RCC 7860 (cell line): ENCODE measurements around the gene KIF3B.
"Not testable (repeated sequence)": the region's sequence is repeated elsewhere in the genome, so short reads cannot be mapped to it uniquely, and the experiment has no call there.

Experiments
- DNase-seq: peaks from one replicate; pipeline ENCODE4 v3.0.0-alpha.2; 2015; ENCODE audit warnings: low spot score
- FAIRE-seq: peaks from 2 replicates; lab custom pipeline; 2012; peaks lifted over from hg19 to GRCh38; lab: Jason Lieb, UNC

The KIF3B gene

DNA sequence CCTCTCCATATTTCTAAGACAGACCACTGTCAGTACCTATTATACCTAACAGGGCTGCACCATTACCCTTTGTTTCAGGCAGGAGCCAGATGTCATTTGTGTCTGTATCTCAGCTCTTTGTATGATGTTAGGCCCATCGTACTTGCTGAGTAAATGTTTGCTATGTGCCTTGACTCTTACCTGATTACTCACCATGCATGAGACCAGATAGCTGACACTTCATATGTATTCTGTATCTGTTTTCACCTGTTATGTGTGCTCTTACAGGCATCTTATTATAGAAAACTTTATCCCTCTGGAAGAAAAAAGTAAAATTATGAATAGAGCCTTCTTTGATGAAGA, 49.0 kb downstream of the KIF3B start:
- DNase-seq: peak; percentile 33
- FAIRE-seq: no peak

GRCh38 chr20:32327087-32327681, 49.7 kb downstream of the KIF3B start:
- FAIRE-seq (peak; percentile 51), DNase-seq (peak; percentile 74)

GRCh38 chr20:32329817-32330554, 52.5 kb downstream of the KIF3B start:
- no peak for DNase-seq

DNA sequence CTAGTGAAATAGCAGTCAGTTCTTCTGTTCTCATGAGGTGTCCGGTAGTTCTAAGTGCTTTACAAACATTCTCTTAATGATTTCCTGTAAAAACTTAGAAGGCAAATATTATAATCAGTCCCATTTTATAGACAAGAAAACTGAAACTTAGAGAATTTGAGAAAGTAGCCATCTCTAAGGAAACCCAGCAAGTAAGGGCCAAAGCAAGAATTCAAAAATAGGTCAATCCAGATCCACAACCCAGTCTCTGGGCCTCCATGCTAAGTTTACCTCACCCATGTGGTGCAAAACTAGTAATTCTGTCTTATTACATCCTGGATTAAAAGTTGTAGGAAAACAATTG, 53.1 kb downstream of the KIF3B start:
- no peak for FAIRE-seq
- no peak for DNase-seq

More at GRCh38 chr20:32329817-32330554, 52.5 kb downstream of the KIF3B start:
- no peak for FAIRE-seq

GRCh38 chr20:32332614-32333013, 55.2 kb downstream of the KIF3B start:
- DNase-seq (no peak), FAIRE-seq (no peak)

DNA sequence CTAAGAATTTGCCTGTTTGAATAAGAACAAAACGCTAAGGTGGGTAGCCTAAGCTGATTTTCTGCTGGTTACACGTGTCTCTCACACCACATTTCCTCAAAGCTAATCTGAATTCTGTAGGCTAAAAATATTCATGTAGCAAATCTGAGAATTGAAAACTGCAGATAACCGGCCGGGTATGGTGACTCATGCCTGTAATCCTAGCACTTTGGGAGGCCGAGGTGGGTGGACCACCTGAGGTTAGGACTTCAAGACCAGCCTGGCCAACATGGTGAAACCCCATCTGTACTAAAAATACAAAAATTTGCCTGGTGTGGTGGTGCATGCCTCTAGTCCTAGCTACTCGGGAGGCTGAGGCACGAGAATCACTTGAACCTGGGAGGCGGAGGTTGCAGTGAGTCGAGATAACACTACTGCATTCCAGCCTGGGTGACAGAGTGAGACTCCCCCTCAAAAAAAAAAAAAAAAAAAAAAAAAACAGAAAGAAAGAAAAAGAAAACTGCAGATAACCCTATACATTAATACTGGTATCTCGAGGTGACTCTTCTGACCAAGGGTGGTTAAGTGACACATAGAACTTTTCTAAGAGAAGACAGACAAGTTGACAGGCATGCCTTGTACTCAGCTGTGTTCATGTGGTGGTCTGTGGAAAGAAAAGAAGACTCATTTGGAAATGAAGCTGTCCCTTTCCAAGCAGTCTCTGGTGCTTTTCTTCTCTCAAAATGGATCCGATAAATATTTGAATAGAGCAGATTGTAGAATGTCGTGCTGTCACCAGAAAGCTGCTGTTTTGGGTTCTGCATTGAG, 55.9 kb downstream of the KIF3B start:
- FAIRE-seq: no peak
- DNase-seq: no peak

DNA sequence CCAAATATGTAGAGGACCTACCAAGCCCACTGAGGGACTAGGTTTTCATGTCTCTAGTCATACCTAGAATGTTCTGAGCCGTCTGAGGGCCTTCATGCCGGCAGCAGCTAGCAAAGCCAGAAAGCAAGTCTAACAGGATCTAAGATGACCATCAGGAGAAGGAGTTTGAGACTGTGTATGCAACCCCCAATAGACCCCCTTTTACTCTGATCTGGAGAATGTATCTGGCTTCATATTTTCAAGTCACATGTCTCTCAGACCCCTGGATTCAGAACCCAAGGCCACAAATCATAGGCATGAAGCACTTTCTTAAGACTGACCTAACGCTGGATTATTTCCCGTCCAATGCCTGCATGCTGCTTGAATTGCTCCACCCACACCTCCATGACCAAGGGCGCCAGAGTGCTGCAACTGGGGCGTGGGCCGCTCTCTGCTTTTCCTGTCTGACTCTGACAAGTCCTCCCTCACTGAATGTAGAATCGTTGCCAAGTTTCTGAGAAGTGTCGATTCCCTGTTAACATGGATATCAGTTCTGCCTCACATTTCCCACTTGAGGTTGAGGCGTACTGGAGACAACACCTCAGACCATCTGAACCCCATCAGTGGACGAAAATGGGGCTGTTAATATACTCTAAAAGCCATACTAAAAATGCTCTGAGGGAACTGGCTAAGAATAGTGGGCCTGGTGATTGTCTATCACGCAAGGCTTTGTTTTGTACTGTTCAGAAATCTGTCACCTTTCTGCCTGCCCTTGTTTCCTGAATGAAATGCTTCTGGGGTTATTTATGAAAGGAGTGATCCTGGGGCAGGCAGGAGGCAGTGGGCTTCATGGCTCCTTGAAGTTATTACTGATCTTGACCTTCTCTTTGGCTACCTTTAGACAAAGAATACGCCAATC, 56.8 kb downstream of the KIF3B start:
- DNase-seq (no peak), FAIRE-seq (no peak)

- peak; percentile 33 for DNase-seq
- no peak for FAIRE-seq
Measured at GRCh38 chr20:32336918-32337347, 59.5 kb downstream of the KIF3B start.

DNA sequence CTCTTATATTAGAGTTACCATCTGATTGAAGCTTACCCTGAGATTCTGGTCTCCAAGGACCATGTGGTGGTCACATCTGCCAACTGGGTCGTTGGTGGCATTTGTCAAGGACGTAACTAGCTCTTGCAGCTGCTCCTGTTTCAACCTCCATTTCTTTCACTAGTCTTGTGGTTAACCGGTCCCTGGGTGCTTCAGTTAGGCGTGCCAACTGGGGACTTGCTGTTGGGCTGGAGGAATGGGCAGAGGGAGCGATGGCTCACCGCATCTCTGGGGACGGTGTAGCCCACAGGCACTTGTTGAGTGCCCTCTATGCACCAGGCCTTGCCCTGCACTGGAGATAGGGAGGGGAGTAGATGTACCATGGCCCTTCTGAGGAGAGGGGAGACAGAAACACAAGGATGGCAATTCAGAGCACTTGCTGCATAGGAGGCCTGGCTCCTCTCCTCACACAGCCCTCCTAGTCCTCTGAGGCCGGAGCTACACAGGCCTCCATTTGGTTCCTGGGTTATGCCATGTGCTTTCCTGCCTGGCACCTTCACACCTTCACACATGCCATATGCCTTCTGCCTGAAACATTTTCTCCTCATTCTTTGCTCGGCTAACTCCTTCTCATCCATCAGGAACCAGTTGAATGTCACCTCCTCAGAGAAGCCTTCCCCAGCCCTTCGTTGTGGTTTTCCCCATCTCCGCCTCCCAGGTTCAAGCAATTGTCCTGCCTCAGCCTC, 60.6 kb downstream of the KIF3B start:
- no peak for DNase-seq
- no peak for FAIRE-seq

DNA sequence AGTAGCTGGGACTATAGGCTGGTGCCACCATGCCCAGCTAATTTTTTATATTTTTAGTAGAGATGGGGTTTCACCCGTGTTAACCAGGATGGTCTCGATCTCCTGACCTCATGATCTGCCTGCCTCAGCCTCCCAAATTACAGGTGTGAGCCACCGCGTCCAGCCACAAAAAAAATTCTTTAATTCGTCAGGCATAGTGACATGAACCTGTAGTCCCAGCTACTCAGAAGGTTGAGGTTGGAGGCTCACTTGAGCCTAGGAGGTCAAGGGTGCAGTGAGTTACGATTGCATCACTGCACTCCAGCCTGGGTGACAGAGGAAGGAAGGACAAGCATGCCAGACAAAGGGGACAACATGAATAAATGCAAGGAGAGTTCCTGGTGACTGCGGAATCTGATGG, 61.2 kb downstream of the KIF3B start:
- no peak for FAIRE-seq
- no peak for DNase-seq

DNA sequence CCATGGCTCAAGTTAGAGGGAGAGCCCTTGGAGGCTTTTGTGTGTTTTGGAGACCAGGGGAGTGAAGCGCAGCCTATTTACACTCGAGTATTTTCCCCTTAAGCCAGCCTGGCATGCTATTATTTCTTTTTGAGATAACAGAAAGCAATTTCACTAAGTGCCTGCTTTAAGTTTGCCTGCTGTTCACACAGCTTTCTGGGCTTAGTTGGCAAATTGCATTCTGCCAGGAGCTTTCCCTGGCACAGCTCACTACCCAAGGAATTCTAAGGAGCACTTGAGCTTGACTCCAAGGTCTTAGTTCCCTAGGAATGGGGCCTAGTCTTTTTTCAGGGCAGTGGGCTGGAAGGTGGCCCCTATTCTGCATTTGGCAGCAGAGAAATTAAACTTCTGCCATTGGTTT, 61.7 kb downstream of the KIF3B start:
- DNase-seq (no peak), FAIRE-seq (no peak)

GRCh38 chr20:32341053-32341452, 63.6 kb downstream of the KIF3B start:
- not testable (repeated sequence) for DNase-seq, FAIRE-seq

GRCh38 chr20:32343439-32343838, 66.0 kb downstream of the KIF3B start:
- no peak for DNase-seq
- FAIRE-seq: no peak

GRCh38 chr20:32344835-32345506, 67.5 kb downstream of the KIF3B start:
- DNase-seq (no peak), FAIRE-seq (no peak)

GRCh38 chr20:32348207-32348606, 70.8 kb downstream of the KIF3B start:
- no peak for FAIRE-seq
- no peak for DNase-seq

GRCh38 chr20:32350421-32350820, 73.0 kb downstream of the KIF3B start:
- DNase-seq (no peak), FAIRE-seq (no peak)

- DNase-seq (no peak), FAIRE-seq (no peak)
Measured at GRCh38 chr20:32352121-32352720, 74.8 kb downstream of the KIF3B start.

GRCh38 chr20:32353848-32354496, 76.5 kb downstream of the KIF3B start:
- FAIRE-seq (no peak), DNase-seq (no peak)
